ENCODE data around the gene FOXL3. TPM values are rescaled to one million over a fixed set of nuclear protein-coding genes. Genes with fewer than 3 reads are reported as not detected.

FOXL3 gene
- total RNA-seq, 1 experiment from 2014 or later: not detected

DNA sequence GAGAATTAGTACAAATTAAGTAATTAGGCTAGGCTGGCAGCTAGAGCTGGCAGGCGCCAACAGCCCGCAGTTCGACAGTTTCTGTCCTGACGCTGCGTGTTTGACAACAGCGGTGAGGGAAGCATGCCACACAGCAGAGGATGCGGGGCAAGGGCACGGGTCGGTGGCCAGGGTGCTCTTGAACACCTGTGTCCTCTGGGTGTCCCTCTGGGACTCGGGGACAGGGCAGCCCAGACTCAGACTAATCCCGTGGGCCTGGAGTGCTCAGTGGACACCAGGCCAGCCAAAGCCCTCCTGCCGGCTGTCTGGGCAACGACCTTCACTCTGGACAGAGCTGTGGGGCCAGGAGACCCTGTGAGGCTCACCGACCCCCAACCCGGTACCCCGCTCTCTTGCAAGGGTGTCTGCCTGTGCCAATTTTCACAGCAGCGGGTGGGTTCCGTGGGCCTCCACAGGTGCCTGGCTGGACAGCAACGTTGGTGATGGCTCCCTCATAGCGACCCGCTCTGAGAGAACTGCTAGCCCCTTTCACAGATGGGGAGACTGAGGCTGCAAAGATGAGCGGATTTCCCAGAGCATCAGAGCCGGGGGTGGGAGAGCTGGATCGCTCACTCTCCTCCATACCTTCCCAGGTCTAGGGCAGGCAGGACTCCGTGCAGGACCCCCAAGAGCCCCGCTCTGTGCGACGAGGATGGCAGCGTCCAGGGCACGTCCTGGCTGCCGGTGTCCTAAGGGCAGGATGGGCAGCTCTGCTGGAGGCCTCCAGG is 48.5 kb downstream of the FOXL3 start:
- H3K27ac ChIP-seq (ENCODE audit: low read depth, low read length): no peak overlapping the region
- BruUV-seq (replicated peaks): no TSS peak
- no peaks in the 10 kb centered on the region for H3K9me2 ChIP-seq (ENCODE audit: insufficient read depth)
- ATAC-seq: no peak
- no peak overlapping the region for H3K4me3 ChIP-seq (replicated peaks in 1 of 2; ENCODE audit: low read depth in 1 of 2, low read length in 2 of 2)
- no peak overlapping the region for H2AFZ ChIP-seq (ENCODE audit: low read depth, low read length, poor library complexity, severe bottlenecking)
- no peaks in the 10 kb centered on the region for H3K4me1 ChIP-seq (ENCODE audit: control insufficient read depth in 1 of 2, insufficient read depth in 2 of 2, low read length in 2 of 2)
- intact Hi-C loops (cut with micrococcal nuclease): no loop called here
- H3K9ac ChIP-seq (ENCODE audit: low read length): no peak overlapping the region
- POLR2A ChIA-PET: no interaction called here
- RAD21 ChIA-PET (ENCODE audit: low non-redundant PET in 1 of 2, low total read pairs in 2 of 2, uncharacterized antibody in 2 of 2, unreplicated experiment in 2 of 2): no interaction called here
- H3K9me3 ChIP-seq (ENCODE audit: control insufficient read depth in 1 of 2, insufficient read depth in 1 of 2, low read depth in 1 of 2, low read length in 2 of 2): peaks cover 0 to 9% of the 10 kb centered on the region in 2 experiments; a peak in 1 of 4 replicates
- CTCF ChIA-PET: no interaction called here
- H3K36me3 ChIP-seq (ENCODE audit: control insufficient read depth in 1 of 2, insufficient read depth in 2 of 2, low read length in 2 of 2): no peaks in the 10 kb centered on the region
- TF ChIP-seq POLR2AphosphoS5 (IDR thresholded peaks at IDR 0.05; ENCODE audit: low read depth, low read length) (no peak), ELF1 (IDR thresholded peaks at IDR 0.05; ENCODE audit: borderline replicate concordance, low read depth) (no peak), SIN3A (IDR thresholded peaks at IDR 0.05; ENCODE audit: low read depth) (no peak), TCF7L2 (IDR thresholded peaks at IDR 0.05; ENCODE audit: borderline replicate concordance, extremely low read depth, insufficient read depth, insufficient read length) (no peak), EZH2phosphoT487 (IDR thresholded peaks at IDR 0.05; ENCODE audit: borderline replicate concordance) (no peak), CBX3 (IDR thresholded peaks at IDR 0.05; ENCODE audit: low read depth) (no peak), CEBPB (IDR thresholded peaks at IDR 0.05; ENCODE audit: low read depth) (no peak), SP1 (IDR thresholded peaks at IDR 0.05; ENCODE audit: low read depth) (no peak), YY1 (IDR thresholded peaks at IDR 0.05; ENCODE audit: extremely low read depth, insufficient replicate concordance, low read depth, low read length) (no peak)
- TF ChIP-seq, protein P1, sequence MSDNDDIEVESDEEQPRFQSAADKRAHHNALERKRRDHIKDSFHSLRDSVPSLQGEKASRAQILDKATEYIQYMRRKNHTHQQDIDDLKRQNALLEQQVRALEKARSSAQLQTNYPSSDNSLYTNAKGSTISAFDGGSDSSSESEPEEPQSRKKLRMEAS (IDR thresholded peaks at IDR 0.05): no peak
- TF ChIP-seq, protein P2, sequence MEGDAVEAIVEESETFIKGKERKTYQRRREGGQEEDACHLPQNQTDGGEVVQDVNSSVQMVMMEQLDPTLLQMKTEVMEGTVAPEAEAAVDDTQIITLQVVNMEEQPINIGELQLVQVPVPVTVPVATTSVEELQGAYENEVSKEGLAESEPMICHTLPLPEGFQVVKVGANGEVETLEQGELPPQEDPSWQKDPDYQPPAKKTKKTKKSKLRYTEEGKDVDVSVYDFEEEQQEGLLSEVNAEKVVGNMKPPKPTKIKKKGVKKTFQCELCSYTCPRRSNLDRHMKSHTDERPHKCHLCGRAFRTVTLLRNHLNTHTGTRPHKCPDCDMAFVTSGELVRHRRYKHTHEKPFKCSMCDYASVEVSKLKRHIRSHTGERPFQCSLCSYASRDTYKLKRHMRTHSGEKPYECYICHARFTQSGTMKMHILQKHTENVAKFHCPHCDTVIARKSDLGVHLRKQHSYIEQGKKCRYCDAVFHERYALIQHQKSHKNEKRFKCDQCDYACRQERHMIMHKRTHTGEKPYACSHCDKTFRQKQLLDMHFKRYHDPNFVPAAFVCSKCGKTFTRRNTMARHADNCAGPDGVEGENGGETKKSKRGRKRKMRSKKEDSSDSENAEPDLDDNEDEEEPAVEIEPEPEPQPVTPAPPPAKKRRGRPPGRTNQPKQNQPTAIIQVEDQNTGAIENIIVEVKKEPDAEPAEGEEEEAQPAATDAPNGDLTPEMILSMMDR (IDR thresholded peaks at IDR 0.05 in 2 of 3, conservative IDR thresholded peaks at IDR 0.05 in 1 of 3; ENCODE audit: borderline replicate concordance in 1 of 3, insufficient read depth in 1 of 3, low read depth in 2 of 3, low read length in 2 of 3): no peak
- DNase-seq (ENCODE audit: low read depth, low spot score): no peak
- H3K4me2 ChIP-seq (ENCODE audit: low read length): no peak overlapping the region
- H3K27me3 ChIP-seq (ENCODE audit: insufficient read depth, low read length): no peaks in the 10 kb centered on the region
- no peaks in the 10 kb centered on the region for H4K20me1 ChIP-seq (ENCODE audit: insufficient read depth)
- H3K79me2 ChIP-seq (ENCODE audit: insufficient read depth, low read length): no peaks in the 10 kb centered on the region
